HepG2 (cell line): ENCODE measurements around the gene POM121. TPM values are rescaled to one million over a fixed set of nuclear protein-coding genes. Genes with fewer than 3 reads are reported as not detected.
"Not testable (repeated sequence)": the region's sequence is repeated elsewhere in the genome, so short reads cannot be mapped to it uniquely, and the experiment has no call there.

Experiments
- ATAC-seq: fragments of 200-7000 bp; cut with Tn5 transposase; 3 replicates; pipeline ENCODE4 v1.9.1; 2020; ENCODE audit warnings: mild to moderate bottlenecking, moderate library complexity
- BruUV-seq: library from RNA; stranded (reverse); fragments of 400-500 nt; replicated peaks from 2 replicates; lab custom pipeline; 2021; lab: Mats Ljungman, UMichigan
- CTCF ChIA-PET: fragments of 300-600 bp; formaldehyde crosslinking; extraction: SDS; loops from one replicate; lab custom pipeline; 2021; ENCODE audit warnings: low total read pairs, inconsistent platforms, low intra/inter-chr PET ratio; lab: Yijun Ruan, JAX
- POLR2A ChIA-PET: fragments of 350-600 bp; sonication (Branson Sonifier 250); formaldehyde crosslinking; loops from one replicate; lab custom pipeline; 2020; ENCODE audit warnings: antibody characterized with exemption, inconsistent platforms; lab: Yijun Ruan, JAX
- DNase-seq: peaks from one replicate; pipeline ENCODE4 v3.0.0-alpha.2; 2015; ENCODE audit warnings: low spot score
- FAIRE-seq: peaks from 3 replicates; lab custom pipeline; 2011; peaks lifted over from hg19 to GRCh38; lab: Jason Lieb, UNC
- H2AFZ ChIP-seq: one replicate; pipeline ENCODE4 v1.6.1; 2011; ENCODE audit warnings: low read length, inconsistent platforms
- H3K27ac ChIP-seq: fragments of 300-600 bp; 3 replicates; pipeline ENCODE4 v1.8.0; 2011; ENCODE audit warnings: mixed run types, mild to moderate bottlenecking, mixed read lengths, low read length, inconsistent platforms; ENCODE audit not compliant: insufficient read depth; ENCODE audit errors: extremely low read length
- H3K27me3 ChIP-seq, 2 experiments: fragments of 200-600 bp in 1 of 2; 2 replicates in 1 of 2; 3 replicates in 1 of 2; pipeline versions ENCODE4 v1.6.0 to v1.8.0; 2011; ENCODE audit warnings: low read length in 2 of 2, mild to moderate bottlenecking in 2 of 2, moderate library complexity in 2 of 2, inconsistent platforms in 1 of 2; ENCODE audit not compliant: insufficient read depth in 2 of 2, control insufficient read depth in 1 of 2
- H3K36me3 ChIP-seq, 2 experiments: fragments of 200-600 bp in 1 of 2; replicated peaks in 1 of 2; 2 replicates in 1 of 2; 3 replicates in 1 of 2; pipeline versions ENCODE4 v1.5.1 to v1.8.0; 2011; ENCODE audit warnings: low read length in 2 of 2, inconsistent platforms in 1 of 2; ENCODE audit not compliant: insufficient read depth in 2 of 2, control insufficient read depth in 1 of 2
- H3K4me1 ChIP-seq: 2 replicates; pipeline ENCODE4 v1.5.1; 2012; ENCODE audit warnings: low read length, inconsistent platforms; ENCODE audit not compliant: insufficient read depth
- H3K4me2 ChIP-seq: 2 replicates; pipeline ENCODE4 v1.6.0; 2011; ENCODE audit warnings: low read depth, low read length, inconsistent platforms
- H3K4me3 ChIP-seq, 3 experiments: fragments of 200-600 bp in 1 of 3; sonication (generic), shearing (Covaris generic) in 1 of 3; replicated peaks in 1 of 3; 2 replicates each; pipeline ENCODE4 v1.5.1; 2011 to 2016; ENCODE audit warnings: low read length in 3 of 3, inconsistent platforms in 2 of 3, low read depth in 2 of 3, mild to moderate bottlenecking in 2 of 3, control low read depth in 1 of 3, mixed read lengths in 1 of 3; ENCODE audit not compliant: insufficient read depth in 1 of 3
- H3K79me2 ChIP-seq: one replicate; pipeline ENCODE4 v1.6.1; 2011; ENCODE audit warnings: low read length, inconsistent platforms; ENCODE audit not compliant: insufficient read depth
- H3K9ac ChIP-seq: 2 replicates; pipeline ENCODE4 v1.6.0; 2011; ENCODE audit warnings: mild to moderate bottlenecking, low read depth, low read length, inconsistent platforms; ENCODE audit not compliant: insufficient read depth
- H3K9me3 ChIP-seq: 2 replicates; pipeline ENCODE4 v1.5.1; 2012; ENCODE audit warnings: mild to moderate bottlenecking, low read length
- H4K20me1 ChIP-seq: 2 replicates; pipeline ENCODE4 v1.6.0; 2011; ENCODE audit warnings: inconsistent platforms, mild to moderate bottlenecking, low read length, moderate library complexity; ENCODE audit not compliant: insufficient read depth
- ARNT2 ChIP-seq: sonication (generic); formaldehyde crosslinking; IDR thresholded peaks from 2 replicates; pipeline ENCODE4 v1.8.0; 2022; ENCODE audit warnings: mild to moderate bottlenecking, low read depth, missing genetic modification reagents, moderate library complexity
- SATB2 ChIP-seq: sonication (generic); formaldehyde crosslinking; IDR thresholded peaks from 2 replicates; pipeline ENCODE4 v1.5.0; 2020; ENCODE audit warnings: missing genetic modification reagents
- WIZ ChIP-seq: sonication (generic); formaldehyde crosslinking; IDR thresholded peaks from 2 replicates; pipeline ENCODE4 v1.5.1; 2020; ENCODE audit warnings: mild to moderate bottlenecking, missing genetic modification reagents
- YY1 ChIP-seq: IDR thresholded peaks from 2 replicates; pipeline ENCODE4 v1.6.1; 2011; ENCODE audit warnings: low read length, low read depth, moderate library complexity, mild to moderate bottlenecking; ENCODE audit not compliant: insufficient read depth, insufficient replicate concordance
- ZSCAN21 ChIP-seq: sonication (generic); formaldehyde crosslinking; IDR thresholded peaks from 2 replicates; pipeline ENCODE4 v1.8.0; 2022; ENCODE audit warnings: mild to moderate bottlenecking, missing genetic modification reagents, moderate library complexity, borderline replicate concordance
- WGBS: methylation state at CpG from one replicate; pipeline ENCODE4 v1.1.6; 2017; ENCODE audit warnings: low lambda C conversion rate; 5-methylcytosine and 5-hydroxymethylcytosine counted together
- in situ Hi-C: cut with HindIII; loops from 2 replicates; pipeline ENCODE4 v1.10.0; 2017; ENCODE audit warnings: low pct_unique_long_range_greater_than_20kb; ENCODE audit not compliant: extremely low pct_ligation_motif_present
- intact Hi-C: fragments of 100-400 bp; cut with micrococcal nuclease; formaldehyde crosslinking; loops from one replicate; pipeline ENCODE4 v1.10.0; 2022; ENCODE audit not compliant: unreplicated experiment
- polyA plus RNA-seq, 8 experiments: library from polyadenylated mRNA; depleted of rRNA in 3 of 8; stranded (reverse) in 7 of 8; unstranded in 1 of 8; fragments of >200 nt; fragmentation: Illumina TruSeq in 4 of 8; extraction: Trizol in 4 of 8; gene quantifications; 2 replicates each; pipeline versions ENCODE4 v1.2.1 to v1.2.3, GENCODE V29; 2011 to 2016; ENCODE audit warnings: low read depth in 4 of 8, missing spikeins in 1 of 8, mixed read lengths in 1 of 8; ENCODE audit not compliant: insufficient read depth in 1 of 8
- total RNA-seq, 5 experiments: library from RNA; depleted of rRNA; stranded (reverse); fragments of >200 nt; fragmentation: Illumina TruSeq; extraction: Trizol; gene quantifications; 2 replicates each; pipeline ENCODE4 v1.2.3, GENCODE V29; 2016; ENCODE audit warnings: low read depth in 1 of 5
- TF ChIP-seq, protein P1 (sequence below): sonication (generic); formaldehyde crosslinking; IDR thresholded peaks from 2 replicates; pipeline ENCODE4 v1.4.0; 2020; ENCODE audit warnings: missing genetic modification reagents

The POM121 gene
- total and polyA plus RNA-seq, 2 of the 13 experiments (the other 11 are each of a cell fraction or from before 2014, with no cell fraction given), result 8.4 to 10.3 TPM

DNA sequence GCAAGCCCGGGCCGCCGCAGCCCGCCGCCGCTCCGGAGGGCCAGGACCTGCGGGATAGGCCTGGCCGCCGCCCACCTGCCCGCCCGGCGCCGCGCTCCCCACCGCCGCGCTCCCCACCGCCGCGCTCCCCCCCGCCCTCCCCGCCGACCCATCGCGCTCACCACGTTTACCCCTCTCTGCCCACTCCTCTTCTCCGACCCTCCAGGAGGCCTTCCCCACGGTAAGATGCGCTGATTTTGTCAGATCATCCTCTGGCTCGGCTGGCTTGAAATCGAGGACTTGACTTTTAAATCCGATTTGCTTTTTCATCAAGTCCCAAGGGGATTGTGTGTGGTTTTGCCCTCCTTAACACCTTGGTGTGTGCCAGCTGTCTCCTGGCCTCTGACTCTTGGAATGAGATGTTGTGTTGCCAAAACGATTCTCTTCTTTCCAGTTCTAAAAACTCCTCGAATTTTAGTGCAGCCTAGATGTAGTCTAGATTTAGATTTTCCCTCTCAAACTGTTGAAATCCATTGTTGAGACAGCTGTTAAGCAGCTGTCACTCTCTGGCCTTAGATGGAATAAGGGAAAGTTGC lies 738 bp downstream of the POM121 start:
- Histone ChIP-seq H3K9ac (peak overlapping the region; percentile 81), H3K79me2 (peaks cover 33% of the 10 kb centered on the region), H3K36me3 (peaks cover 13 to 42% of the 10 kb centered on the region in 2 experiments), H4K20me1 (peaks cover 6% of the 10 kb centered on the region; the same call in 1 of the 2 replicates), H3K4me1 (peaks cover 24% of the 10 kb centered on the region), H3K27ac (peak overlapping the region; percentile 73), H3K9me3 (no peaks in the 10 kb centered on the region), H3K4me3 (peak overlapping the region; percentile 60 to 74 (median 73)), H2AFZ (no peak overlapping the region), H3K27me3 (no peaks in the 10 kb centered on the region; a peak in 1 of 5 replicates), H3K4me2 (peak overlapping the region; percentile 88)
- ChIA-PET POLR2A (no interaction called here), CTCF (no interaction called here)
- intact Hi-C loops (no loop called here), in situ Hi-C loops (no loop called here)
- DNase-seq, result no peak
- no peak for TF ChIP-seq SATB2 (CRISPR knock-in tag)
- TF ChIP-seq WIZ, result no peak
- no peak for TF ChIP-seq YY1
- TF ChIP-seq, protein P1, sequence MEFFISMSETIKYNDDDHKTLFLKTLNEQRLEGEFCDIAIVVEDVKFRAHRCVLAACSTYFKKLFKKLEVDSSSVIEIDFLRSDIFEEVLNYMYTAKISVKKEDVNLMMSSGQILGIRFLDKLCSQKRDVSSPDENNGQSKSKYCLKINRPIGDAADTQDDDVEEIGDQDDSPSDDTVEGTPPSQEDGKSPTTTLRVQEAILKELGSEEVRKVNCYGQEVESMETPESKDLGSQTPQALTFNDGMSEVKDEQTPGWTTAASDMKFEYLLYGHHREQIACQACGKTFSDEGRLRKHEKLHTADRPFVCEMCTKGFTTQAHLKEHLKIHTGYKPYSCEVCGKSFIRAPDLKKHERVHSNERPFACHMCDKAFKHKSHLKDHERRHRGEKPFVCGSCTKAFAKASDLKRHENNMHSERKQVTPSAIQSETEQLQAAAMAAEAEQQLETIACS (CRISPR knock-in tag), result no peak
- no peak for TF ChIP-seq ARNT2 (CRISPR knock-in tag)
- TF ChIP-seq ZSCAN21, result no peak
- 10% methylated on average over 13 of the region's 35 CpGs for WGBS
- ATAC-seq, result no peak
- BruUV-seq, result no TSS peak
- FAIRE-seq, result peak; percentile 18

DNA sequence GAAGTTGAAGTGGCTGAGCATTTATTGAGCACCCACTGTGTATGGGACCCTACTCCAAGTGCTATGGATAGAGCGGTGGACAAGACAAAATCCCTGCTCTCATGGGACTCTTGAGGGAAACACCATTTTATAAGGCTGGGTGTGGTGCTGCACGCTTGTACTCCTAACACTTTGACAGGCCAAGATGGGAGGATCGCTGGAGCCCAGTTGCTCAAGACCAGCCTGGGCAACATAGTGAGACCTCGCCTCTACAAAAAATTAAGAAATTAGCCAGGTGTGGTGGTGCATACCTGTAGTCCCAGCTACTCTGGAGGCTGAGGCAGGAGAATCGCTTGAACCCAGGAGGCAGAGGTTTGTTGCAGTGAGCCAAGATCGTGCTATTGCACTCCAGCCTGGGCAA lies 2.9 kb downstream of the POM121 start:
- intact Hi-C loops, H3K27me3 ChIP-seq, DNase-seq, H3K9me3 ChIP-seq, H3K4me3 ChIP-seq, in situ Hi-C loops, H2AFZ ChIP-seq, ATAC-seq, H3K27ac ChIP-seq, FAIRE-seq, CTCF ChIA-PET, BruUV-seq, POLR2A ChIA-PET, H4K20me1 ChIP-seq, H3K9ac ChIP-seq, H3K4me2 ChIP-seq: not testable (repeated sequence)
- 92% methylated on average over 6 of the region's 6 CpGs for WGBS
- H3K4me1 ChIP-seq, result peaks cover 18% of the 10 kb centered on the region
- H3K36me3 ChIP-seq, result peaks cover 15 to 44% of the 10 kb centered on the region in 2 experiments
- peaks cover 22% of the 10 kb centered on the region for H3K79me2 ChIP-seq

DNA sequence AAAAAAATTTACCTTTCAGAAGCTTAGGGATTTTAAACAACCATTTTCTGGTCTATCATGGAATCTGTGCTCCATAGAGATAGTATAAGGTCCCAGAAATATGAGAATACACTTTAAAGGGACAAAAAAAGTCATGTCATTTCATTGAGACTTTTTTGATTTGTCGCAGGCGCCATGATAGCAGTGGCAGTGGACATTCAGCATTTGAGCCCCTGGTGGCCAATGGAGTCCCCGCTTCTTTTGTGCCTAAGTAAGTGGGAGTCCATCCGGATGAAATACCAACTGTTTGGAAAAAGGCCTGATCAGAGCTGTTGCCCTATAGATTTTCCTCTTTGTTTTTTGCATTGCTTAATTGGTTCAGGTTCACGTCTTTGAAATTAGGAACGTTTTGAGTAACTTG lies 3.3 kb downstream of the POM121 start:
- H3K27ac ChIP-seq, H2AFZ ChIP-seq, H3K4me3 ChIP-seq, in situ Hi-C loops, H3K9ac ChIP-seq, BruUV-seq, H3K4me2 ChIP-seq, ATAC-seq, CTCF ChIA-PET, H3K27me3 ChIP-seq, DNase-seq, FAIRE-seq, H3K9me3 ChIP-seq, H4K20me1 ChIP-seq, intact Hi-C loops, POLR2A ChIA-PET: not testable (repeated sequence)
- Histone ChIP-seq H3K79me2 (peaks cover 19% of the 10 kb centered on the region), H3K4me1 (peaks cover 18% of the 10 kb centered on the region), H3K36me3 (peaks cover 15 to 44% of the 10 kb centered on the region in 2 experiments)
- 96% methylated on average over 6 of the region's 6 CpGs for WGBS
